Vagina (tissue), 2 donors: ENCODE results near the gene RAPGEFL1. TPM values are rescaled to one million over a fixed set of nuclear protein-coding genes. Genes with fewer than 3 reads are reported as not detected.

ENCODE experiments used
- DNase-seq, 2 donors: peaks; one replicate each; pipeline ENCODE4 v3.0.0-alpha.2; 2017; ENCODE audit errors: extremely low spot score in 2 of 2
- H3K27ac ChIP-seq: fragments of 200-600 bp; sonication (generic); one replicate; pipeline ENCODE4 v1.5.1; 2019
- H3K27me3 ChIP-seq: fragments of 200-600 bp; sonication (generic); one replicate; pipeline ENCODE4 v1.5.1; 2019
- H3K36me3 ChIP-seq, 2 donors: fragments of 200-600 bp; sonication (generic); one replicate each; pipeline ENCODE4 v1.5.1; 2017 to 2019
- H3K4me1 ChIP-seq: fragments of 200-600 bp; sonication (generic); one replicate; pipeline ENCODE4 v1.5.1; 2019
- H3K4me3 ChIP-seq, 2 donors: fragments of 200-600 bp; sonication (generic); 1 replicate in 1 of 2; 2 replicates in 1 of 2; pipeline ENCODE4 v1.5.1; 2016 to 2019
- H3K9me3 ChIP-seq: fragments of 200-600 bp; sonication (generic); one replicate; pipeline ENCODE4 v1.5.1; 2019
- POLR2A ChIP-seq, 2 donors: fragments of 450-650 bp; IDR thresholded peaks; one replicate each; pipeline ENCODE4 v1.6.1; 2017; ENCODE audit warnings: antibody characterized with exemption in 2 of 2, mild to moderate bottlenecking in 2 of 2, moderate library complexity in 2 of 2
- POLR2AphosphoS5 ChIP-seq, 2 donors: sonication (generic); formaldehyde crosslinking; IDR thresholded peaks; one replicate each; pipeline ENCODE4 v1.9.0; 2017; ENCODE audit warnings: antibody characterized with exemption in 2 of 2, mild to moderate bottlenecking in 2 of 2, low read depth in 1 of 2; ENCODE audit not compliant: insufficient read depth in 1 of 2
- intact Hi-C: fragments of 100-400 bp; cut with DNase I; formaldehyde crosslinking; loops from one replicate; pipeline ENCODE4 v1.15.1; 2023
- microRNA-seq: library from miRNA; unstranded; fragments of <30 nt; microRNA quantifications from one replicate; pipeline ENCODE4, GENCODE V29; 2017; ENCODE audit warnings: borderline number of aligned reads, borderline replicate concordance
- small RNA-seq: library from RNA; depleted of rRNA; stranded (forward); fragments of <200 nt; gene quantifications from one replicate; pipeline ENCODE3, GENCODE V24; 2016
- total RNA-seq: library from RNA; depleted of rRNA; stranded (reverse); fragments of >200 nt; gene quantifications from one replicate; pipeline ENCODE4 v1.2.3, GENCODE V29; 2016
- TF ChIP-seq, protein P1 (sequence below), 3 experiments: fragments of 450-650 bp in 2 of 3; fragments of 200-600 bp in 1 of 3; sonication (generic) in 1 of 3; IDR thresholded peaks; one replicate each; pipeline ENCODE4 v1.5.1; 2017 to 2019; ENCODE audit warnings: antibody characterized with exemption in 3 of 3, mild to moderate bottlenecking in 2 of 3, moderate library complexity in 2 of 3

The RAPGEFL1 gene
- total RNA-seq, 1 donor from 2014 or later, result 144 TPM

DNA sequence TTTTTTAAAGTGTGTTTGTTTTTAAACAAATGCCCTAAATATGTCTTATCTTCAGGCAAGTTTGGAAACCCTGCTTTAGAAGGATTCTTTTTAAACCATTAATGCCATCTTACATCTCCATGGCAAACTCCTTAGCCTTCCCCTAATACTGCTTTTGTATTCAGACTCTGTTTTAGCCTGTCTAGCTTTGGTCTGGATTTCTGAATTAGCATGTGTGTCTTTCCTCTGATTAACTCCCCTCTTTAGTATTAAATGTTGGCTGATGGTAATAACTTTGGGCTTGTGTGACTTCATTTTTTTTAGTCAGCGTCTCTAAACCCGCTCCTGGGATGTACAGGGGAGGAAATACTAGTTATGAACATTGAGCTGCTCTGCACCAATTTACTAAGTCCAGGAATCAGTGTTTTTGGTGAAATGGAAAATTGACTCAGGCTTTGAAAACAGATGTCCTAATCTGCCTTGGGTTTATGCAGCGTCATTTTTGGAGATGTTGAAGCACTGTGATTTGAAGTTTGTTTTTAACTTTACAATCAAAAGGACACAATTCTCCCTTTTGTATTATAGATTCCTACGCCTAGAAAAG is 64.1 kb downstream of the RAPGEFL1 start:
- TF ChIP-seq POLR2A (IDR thresholded peaks at IDR 0.05) (no peak), POLR2AphosphoS5 (IDR thresholded peaks at IDR 0.05; ENCODE audit: insufficient read depth in 1 of 2, low read depth in 1 of 2) (no peak)
- TF ChIP-seq, protein P1, sequence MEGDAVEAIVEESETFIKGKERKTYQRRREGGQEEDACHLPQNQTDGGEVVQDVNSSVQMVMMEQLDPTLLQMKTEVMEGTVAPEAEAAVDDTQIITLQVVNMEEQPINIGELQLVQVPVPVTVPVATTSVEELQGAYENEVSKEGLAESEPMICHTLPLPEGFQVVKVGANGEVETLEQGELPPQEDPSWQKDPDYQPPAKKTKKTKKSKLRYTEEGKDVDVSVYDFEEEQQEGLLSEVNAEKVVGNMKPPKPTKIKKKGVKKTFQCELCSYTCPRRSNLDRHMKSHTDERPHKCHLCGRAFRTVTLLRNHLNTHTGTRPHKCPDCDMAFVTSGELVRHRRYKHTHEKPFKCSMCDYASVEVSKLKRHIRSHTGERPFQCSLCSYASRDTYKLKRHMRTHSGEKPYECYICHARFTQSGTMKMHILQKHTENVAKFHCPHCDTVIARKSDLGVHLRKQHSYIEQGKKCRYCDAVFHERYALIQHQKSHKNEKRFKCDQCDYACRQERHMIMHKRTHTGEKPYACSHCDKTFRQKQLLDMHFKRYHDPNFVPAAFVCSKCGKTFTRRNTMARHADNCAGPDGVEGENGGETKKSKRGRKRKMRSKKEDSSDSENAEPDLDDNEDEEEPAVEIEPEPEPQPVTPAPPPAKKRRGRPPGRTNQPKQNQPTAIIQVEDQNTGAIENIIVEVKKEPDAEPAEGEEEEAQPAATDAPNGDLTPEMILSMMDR (IDR thresholded peaks at IDR 0.05), result no peak
- Histone ChIP-seq H3K4me3 (no peak overlapping the region), H3K27ac (no peak overlapping the region), H3K9me3 (no peaks in the 10 kb centered on the region), H3K36me3 (no peaks in the 10 kb centered on the region), H3K4me1 (peaks cover 32% of the 10 kb centered on the region), H3K27me3 (no peaks in the 10 kb centered on the region)
- DNase-seq, result no peak
- intact Hi-C loops, result no loop called here

DNA sequence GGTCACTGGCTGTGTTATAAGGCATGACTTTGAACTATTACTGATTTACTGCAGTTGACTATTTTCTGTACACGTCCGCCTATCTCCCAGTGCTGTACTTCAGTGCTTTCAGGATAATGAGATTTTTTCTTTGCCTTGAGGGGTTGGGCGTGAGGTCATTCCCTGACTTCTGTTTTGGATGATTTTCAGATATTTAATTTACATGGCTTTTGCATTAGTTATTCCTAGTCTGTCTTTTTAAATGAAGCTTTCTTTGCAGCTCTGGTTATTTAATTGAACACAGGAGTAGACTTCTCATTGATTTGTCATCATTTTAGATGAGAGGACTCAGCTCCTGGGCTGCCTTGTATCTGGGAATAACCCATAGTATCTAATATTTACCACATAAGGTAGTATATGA is 65.5 kb downstream of the RAPGEFL1 start:
- TF ChIP-seq POLR2A (IDR thresholded peaks at IDR 0.05), result no peak
- TF ChIP-seq, protein P1 (IDR thresholded peaks at IDR 0.05), result no peak
- no peak for TF ChIP-seq POLR2AphosphoS5 (IDR thresholded peaks at IDR 0.05; ENCODE audit: insufficient read depth in 1 of 2, low read depth in 1 of 2)
- intact Hi-C loops, result no loop called here
- Histone ChIP-seq H3K27ac (no peak overlapping the region), H3K4me1 (peaks cover 34% of the 10 kb centered on the region), H3K36me3 (no peaks in the 10 kb centered on the region), H3K9me3 (no peaks in the 10 kb centered on the region), H3K27me3 (no peaks in the 10 kb centered on the region), H3K4me3 (no peak overlapping the region)
- DNase-seq, result no peak

DNA sequence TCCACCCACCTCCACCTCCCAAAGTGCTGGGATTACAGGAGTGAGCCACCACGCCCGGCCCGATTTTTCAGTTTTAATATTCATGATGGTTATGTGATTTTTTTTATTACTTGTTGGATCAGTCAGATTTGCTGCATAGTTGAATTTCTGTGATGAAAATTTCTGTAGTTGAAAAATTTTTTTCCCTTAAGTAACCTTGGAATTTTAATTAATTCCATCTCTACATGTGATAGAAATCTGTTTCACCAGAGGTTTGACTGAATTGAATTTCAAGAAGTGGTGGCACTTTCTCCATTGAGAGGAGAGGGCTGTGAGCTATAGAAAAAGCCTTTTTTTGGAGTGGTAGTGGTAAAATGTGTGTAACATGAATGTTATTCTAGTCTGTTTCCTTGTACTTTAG is 66.5 kb downstream of the RAPGEFL1 start:
- intact Hi-C loops, result no loop called here
- Histone ChIP-seq H3K4me1 (peaks cover 44% of the 10 kb centered on the region), H3K36me3 (no peaks in the 10 kb centered on the region), H3K27me3 (no peaks in the 10 kb centered on the region), H3K4me3 (no peak overlapping the region), H3K9me3 (no peaks in the 10 kb centered on the region), H3K27ac (no peak overlapping the region)
- TF ChIP-seq POLR2AphosphoS5 (IDR thresholded peaks at IDR 0.05; ENCODE audit: insufficient read depth in 1 of 2, low read depth in 1 of 2), result no peak
- TF ChIP-seq, protein P1 (IDR thresholded peaks at IDR 0.05), result no peak
- TF ChIP-seq POLR2A (IDR thresholded peaks at IDR 0.05), result no peak
- no peak for DNase-seq

DNA sequence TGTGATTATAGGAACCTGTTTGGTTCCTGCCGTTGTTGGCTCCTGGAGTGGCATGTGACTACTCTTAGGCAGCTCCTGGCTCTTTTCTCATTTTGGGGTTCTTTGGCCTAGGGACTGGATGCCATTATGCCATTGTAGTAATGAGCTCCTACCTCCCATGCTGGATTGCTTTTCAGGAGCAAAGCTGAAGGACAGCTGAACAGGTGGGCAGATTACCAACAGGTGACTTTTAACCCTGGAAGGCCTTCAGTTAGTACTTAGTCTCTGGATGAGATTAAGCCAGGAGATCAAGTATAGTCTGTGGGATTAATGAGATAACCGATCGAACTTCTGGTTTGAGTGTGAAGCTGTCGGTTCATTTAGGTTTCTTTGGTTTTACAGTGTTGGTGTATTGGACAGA is 67.0 kb downstream of the RAPGEFL1 start:
- no peak for DNase-seq
- Histone ChIP-seq H3K27me3 (no peaks in the 10 kb centered on the region), H3K4me3 (no peak overlapping the region), H3K4me1 (peaks cover 49% of the 10 kb centered on the region), H3K36me3 (no peaks in the 10 kb centered on the region), H3K9me3 (no peaks in the 10 kb centered on the region), H3K27ac (no peak overlapping the region)
- TF ChIP-seq, protein P1 (IDR thresholded peaks at IDR 0.05), result no peak
- TF ChIP-seq POLR2A (IDR thresholded peaks at IDR 0.05), result no peak
- TF ChIP-seq POLR2AphosphoS5 (IDR thresholded peaks at IDR 0.05; ENCODE audit: insufficient read depth in 1 of 2, low read depth in 1 of 2), result no peak
- intact Hi-C loops, result no loop called here

Small RNAs within 50 kb of the gene (microRNA-seq; reads per million reads assigned to microRNA genes)
- gene MIR6866 (1.9 reads per million), gene MIR6867 (not detected)

Small RNAs within 50 kb of the gene (small RNA-seq; reads per million reads assigned to genes)
- not detected for gene MIR6867

Other genes starting within 250 kb of the RAPGEFL1 start
- 42.7 TPM for gene ORMDL3, start 249.9 kb upstream of the RAPGEFL1 start, total RNA-seq
- not detected for gene LRRC3C, start 249.7 kb upstream of the RAPGEFL1 start, total RNA-seq
- gene GSDMA, start 214.5 kb upstream of the RAPGEFL1 start, total RNA-seq, result 0.74 TPM
- gene PSMD3, start 196.7 kb upstream of the RAPGEFL1 start, total RNA-seq, result 95.0 TPM
- gene CSF3, start 162.0 kb upstream of the RAPGEFL1 start, total RNA-seq, result 25.3 TPM
- gene MED24, start 123.1 kb upstream of the RAPGEFL1 start, total RNA-seq, result 106 TPM
- gene THRA, start 114.5 kb upstream of the RAPGEFL1 start, total RNA-seq, result 40.3 TPM
- 15.0 TPM for gene NR1D1, start 76.9 kb upstream of the RAPGEFL1 start, total RNA-seq
- 62.4 TPM for gene MSL1, start 55.5 kb upstream of the RAPGEFL1 start, total RNA-seq
- gene CASC3, start 36.9 kb upstream of the RAPGEFL1 start, total RNA-seq, result 40.0 TPM
- 10.6 TPM for gene WIPF2, start 41.8 kb downstream of the RAPGEFL1 start, total RNA-seq
- 3.7 TPM for gene CDC6, start 110.4 kb downstream of the RAPGEFL1 start, total RNA-seq
- 58.9 TPM for gene RARA, start 131.7 kb downstream of the RAPGEFL1 start, total RNA-seq
- 12.0 TPM for gene GJD3, start 187.3 kb downstream of the RAPGEFL1 start, total RNA-seq
- gene TOP2A, start 240.4 kb downstream of the RAPGEFL1 start, total RNA-seq, result 16.9 TPM